ENCODE measurements around the gene GGA2.
"Not testable (repeated sequence)": the region's sequence is repeated elsewhere in the genome, so short reads cannot be mapped to it uniquely, and the experiment has no call there.

GGA2 gene

DNA sequence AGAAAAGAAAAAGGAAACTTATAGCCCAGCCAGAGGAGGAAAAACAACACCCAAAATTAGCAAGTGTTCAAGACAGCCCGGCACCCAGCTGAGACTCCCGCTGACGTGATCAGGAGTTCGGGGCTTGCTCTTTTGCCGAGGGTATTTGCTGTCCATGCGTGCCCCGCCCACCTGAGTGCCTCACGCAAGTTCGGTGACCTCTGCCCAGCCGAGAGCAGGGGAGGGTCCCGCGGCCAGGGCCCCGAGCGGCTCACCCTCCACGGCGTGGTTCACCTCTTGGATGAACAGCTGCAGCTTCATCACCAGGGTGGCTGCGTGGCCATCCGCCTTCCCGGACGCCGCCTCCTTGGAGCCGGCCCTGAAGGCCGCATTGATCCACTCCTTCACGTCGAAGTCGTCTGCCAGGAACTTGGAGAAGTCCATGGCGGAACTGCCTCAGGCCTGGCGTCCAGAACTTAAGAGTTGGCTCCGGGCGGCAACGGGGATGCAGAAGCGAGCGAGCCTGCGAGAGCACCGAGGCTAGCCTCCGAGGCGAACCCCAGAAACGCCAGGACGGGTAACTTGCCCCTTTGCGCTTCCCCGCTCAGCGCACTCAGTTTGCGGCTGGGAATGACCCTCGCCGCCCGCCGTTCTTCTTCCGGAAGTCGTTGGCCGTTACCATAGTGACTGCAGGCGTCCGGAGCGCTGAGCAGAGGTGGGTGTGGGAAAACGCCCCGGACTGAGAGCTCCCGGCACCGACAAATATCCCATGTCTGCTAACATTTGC lies 57.5 kb downstream of the GGA2 start, which contains the start of gene COG7:
Gene COG7 (minus strand): TSS at position 618 of the 766 bp plus-strand sequence. CDS start 195 bp downstream, at position 423.
- Histone ChIP-seq H3K9me3 (ENCODE audit: insufficient read depth, low read depth, low read length) (no peaks in the 10 kb centered on the region), H3K27ac (ENCODE audit: low read length) (peak within 1 kb of the TSS; percentile 68), H3K4me3 (ENCODE audit: low read length) (peak within 1 kb of the TSS; percentile 87), H3K27me3 (ENCODE audit: insufficient read depth, low read length) (no peaks in the 10 kb centered on the region), H3K36me3 (ENCODE audit: insufficient read depth, low read depth, low read length) (no peaks in the 10 kb centered on the region), H3K9ac (ENCODE audit: low read depth, low read length) (peak within 1 kb of the TSS; percentile 86), H3K4me1 (ENCODE audit: insufficient read depth, low read length) (peaks cover 3% of the 10 kb centered on the region; the same call in 1 of the 2 replicates)

DNA sequence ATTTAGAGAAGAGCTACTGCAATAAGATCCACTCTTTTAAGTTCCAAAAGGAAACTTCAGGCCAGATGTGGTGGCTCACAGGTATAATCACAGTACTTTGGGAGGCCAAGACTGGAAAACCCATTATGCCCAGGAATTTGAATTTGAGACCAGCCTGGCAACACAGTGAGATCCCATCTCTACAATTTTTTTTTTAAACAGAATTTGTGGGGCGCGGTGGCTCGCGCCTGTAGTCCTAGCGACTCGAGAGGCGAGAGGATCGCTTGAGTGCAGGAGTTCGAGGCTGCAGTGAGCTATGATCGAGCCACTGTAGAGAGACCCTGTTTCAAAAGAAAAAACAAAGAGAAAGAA lies 58.1 kb downstream of the GGA2 start:
- no peaks in the 10 kb centered on the region for H3K36me3 ChIP-seq (ENCODE audit: insufficient read depth, low read depth, low read length)
- H3K9me3 ChIP-seq (ENCODE audit: insufficient read depth, low read depth, low read length) = no peaks in the 10 kb centered on the region
- peaks cover 3% of the 10 kb centered on the region; the same call in 1 of the 2 replicates for H3K4me1 ChIP-seq (ENCODE audit: insufficient read depth, low read length)
- no peaks in the 10 kb centered on the region for H3K27me3 ChIP-seq (ENCODE audit: insufficient read depth, low read length)
- H3K9ac ChIP-seq (ENCODE audit: low read depth, low read length) = peak overlapping the region; percentile 86; the same call in 1 of the 2 replicates
- no peak overlapping the region for H3K27ac ChIP-seq (ENCODE audit: low read length)
- H3K4me3 ChIP-seq (ENCODE audit: low read length) = peak overlapping the region; percentile 87

DNA sequence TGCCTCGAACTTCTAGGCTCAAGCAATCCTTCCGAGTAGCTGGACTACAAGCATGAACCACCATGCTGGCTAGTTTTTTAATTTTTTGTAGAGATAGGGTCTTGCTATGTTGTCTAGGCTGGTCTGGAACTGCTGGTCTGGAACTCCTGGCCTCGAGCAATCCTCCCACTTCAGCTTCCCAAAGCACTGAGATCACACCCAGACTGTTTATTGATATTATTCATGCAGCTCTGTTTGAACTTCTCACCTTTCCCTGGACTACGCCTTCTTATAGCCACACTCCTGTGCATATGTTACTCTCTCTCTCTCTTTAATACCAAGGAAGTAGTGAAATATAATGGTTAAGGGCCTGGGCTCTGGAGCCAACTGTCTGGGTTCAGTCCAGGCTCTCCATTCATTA lies 61.9 kb downstream of the GGA2 start:
- H3K9me3 ChIP-seq (ENCODE audit: insufficient read depth, low read depth, low read length) = no peaks in the 10 kb centered on the region

DNA sequence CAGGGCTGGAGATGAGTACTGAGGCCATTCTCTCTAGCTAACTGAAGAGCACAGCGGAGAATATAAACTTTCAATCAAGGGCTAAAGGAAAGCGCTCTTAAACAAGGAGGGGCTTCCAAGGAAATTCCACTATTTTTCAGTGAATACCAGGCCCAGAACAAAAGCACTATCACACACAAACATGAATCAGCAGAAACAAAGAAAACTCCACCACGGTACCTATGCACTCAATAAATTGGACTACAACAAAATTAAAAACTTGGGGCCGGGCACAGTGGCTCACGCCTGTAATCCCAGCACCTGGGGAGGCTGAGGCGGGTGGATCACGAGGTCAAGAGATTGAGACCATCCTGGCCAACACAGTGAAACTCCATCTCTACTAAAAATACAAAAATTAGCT lies 72.8 kb downstream of the GGA2 start:
- H3K9me3 ChIP-seq (ENCODE audit: insufficient read depth, low read depth, low read length); H3K4me1 ChIP-seq (ENCODE audit: insufficient read depth, low read length); H3K4me3 ChIP-seq (ENCODE audit: low read length); H3K27ac ChIP-seq (ENCODE audit: low read length); H3K9ac ChIP-seq (ENCODE audit: low read depth, low read length); H3K27me3 ChIP-seq (ENCODE audit: insufficient read depth, low read length): not testable (repeated sequence)
- peaks cover 39% of the 10 kb centered on the region for H3K36me3 ChIP-seq (ENCODE audit: insufficient read depth, low read depth, low read length)

More for the DNA sequence above, 61.9 kb downstream of the GGA2 start:
- peaks cover 19% of the 10 kb centered on the region for H3K36me3 ChIP-seq (ENCODE audit: insufficient read depth, low read depth, low read length)
- H3K9ac ChIP-seq (ENCODE audit: low read depth, low read length) = no peak overlapping the region
- no peak overlapping the region for H3K4me3 ChIP-seq (ENCODE audit: low read length)
- peaks cover 3% of the 10 kb centered on the region; the same call in 1 of the 2 replicates for H3K4me1 ChIP-seq (ENCODE audit: insufficient read depth, low read length)
- H3K27ac ChIP-seq (ENCODE audit: low read length) = no peak overlapping the region
- no peaks in the 10 kb centered on the region for H3K27me3 ChIP-seq (ENCODE audit: insufficient read depth, low read length)

DNA sequence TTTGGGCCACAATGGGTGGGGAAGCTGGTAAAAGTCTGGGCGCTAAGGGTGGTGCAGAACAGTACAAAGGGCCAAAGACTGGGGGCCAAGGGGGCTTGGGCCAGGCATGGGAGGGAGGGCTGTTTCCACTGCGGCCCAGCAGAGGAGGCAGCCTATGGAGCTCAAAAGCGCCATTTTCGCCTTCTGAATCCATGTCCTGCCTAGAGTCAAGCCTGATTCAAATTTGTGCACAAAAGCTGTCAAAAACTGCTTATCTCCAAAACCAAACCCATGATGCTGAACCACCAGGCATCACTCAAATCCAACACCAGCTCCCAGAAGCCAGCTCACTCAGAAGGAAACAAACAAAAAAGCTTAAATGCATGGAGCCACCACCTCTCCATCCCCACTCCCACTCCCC lies 73.3 kb downstream of the GGA2 start:
- H3K9me3 ChIP-seq (ENCODE audit: insufficient read depth, low read depth, low read length) = no peaks in the 10 kb centered on the region
- peaks cover 38% of the 10 kb centered on the region for H3K36me3 ChIP-seq (ENCODE audit: insufficient read depth, low read depth, low read length)
- no peaks in the 10 kb centered on the region for H3K4me1 ChIP-seq (ENCODE audit: insufficient read depth, low read length)
- no peak overlapping the region for H3K4me3 ChIP-seq (ENCODE audit: low read length)
- H3K9ac ChIP-seq (ENCODE audit: low read depth, low read length) = no peak overlapping the region
- H3K27me3 ChIP-seq (ENCODE audit: insufficient read depth, low read length) = no peaks in the 10 kb centered on the region
- no peak overlapping the region for H3K27ac ChIP-seq (ENCODE audit: low read length)

DNA sequence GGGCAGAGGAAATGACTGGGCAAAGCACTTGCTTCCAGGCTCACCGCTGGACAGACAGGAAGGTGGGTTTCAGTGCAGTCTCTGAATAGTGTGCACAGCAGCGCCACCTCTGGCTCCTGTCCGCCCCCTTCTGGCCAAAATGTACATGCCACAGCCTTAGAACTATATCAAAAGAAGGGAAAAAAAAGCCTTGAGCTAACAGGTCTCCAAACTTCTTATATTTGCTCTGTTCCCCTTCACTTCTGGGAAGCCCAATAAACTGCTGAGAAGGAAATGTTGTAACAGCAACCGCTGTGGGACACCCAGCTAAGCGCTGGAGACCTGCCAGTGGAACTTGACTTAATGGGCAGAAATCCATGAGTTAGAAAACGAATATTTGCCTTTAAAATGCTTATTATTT lies 74.8 kb downstream of the GGA2 start:
- H3K9me3 ChIP-seq (ENCODE audit: insufficient read depth, low read depth, low read length) = no peaks in the 10 kb centered on the region
- H3K4me3 ChIP-seq (ENCODE audit: low read length) = no peak overlapping the region
- H3K9ac ChIP-seq (ENCODE audit: low read depth, low read length) = no peak overlapping the region
- peaks cover 37% of the 10 kb centered on the region for H3K36me3 ChIP-seq (ENCODE audit: insufficient read depth, low read depth, low read length)
- no peaks in the 10 kb centered on the region for H3K4me1 ChIP-seq (ENCODE audit: insufficient read depth, low read length)
- no peaks in the 10 kb centered on the region for H3K27me3 ChIP-seq (ENCODE audit: insufficient read depth, low read length)
- H3K27ac ChIP-seq (ENCODE audit: low read length) = no peak overlapping the region

DNA sequence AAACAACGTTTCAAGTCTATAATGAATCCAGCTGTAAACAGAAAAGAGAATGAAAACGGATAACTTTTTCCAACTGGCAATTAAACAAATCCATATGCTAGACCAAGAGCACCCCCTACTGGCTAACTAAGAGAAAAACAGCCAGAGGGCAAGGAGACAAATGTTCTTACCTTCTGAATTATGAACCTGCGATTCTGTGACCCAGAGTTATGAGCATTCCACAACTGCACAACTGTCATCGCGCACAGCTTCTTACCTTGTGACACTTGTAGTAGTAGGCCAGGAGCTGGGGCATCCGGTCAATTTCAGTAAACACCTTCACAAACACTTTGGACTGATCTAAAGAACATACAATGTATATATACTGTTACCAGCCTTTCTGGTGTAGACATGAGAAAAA lies 75.9 kb downstream of the GGA2 start:
- H3K9me3 ChIP-seq (ENCODE audit: insufficient read depth, low read depth, low read length) = no peaks in the 10 kb centered on the region
- no peak overlapping the region for H3K9ac ChIP-seq (ENCODE audit: low read depth, low read length)
- no peaks in the 10 kb centered on the region for H3K4me1 ChIP-seq (ENCODE audit: insufficient read depth, low read length)
- no peak overlapping the region for H3K4me3 ChIP-seq (ENCODE audit: low read length)
- no peak overlapping the region for H3K27ac ChIP-seq (ENCODE audit: low read length)
- peaks cover 44% of the 10 kb centered on the region for H3K36me3 ChIP-seq (ENCODE audit: insufficient read depth, low read depth, low read length)
- no peaks in the 10 kb centered on the region for H3K27me3 ChIP-seq (ENCODE audit: insufficient read depth, low read length)

DNA sequence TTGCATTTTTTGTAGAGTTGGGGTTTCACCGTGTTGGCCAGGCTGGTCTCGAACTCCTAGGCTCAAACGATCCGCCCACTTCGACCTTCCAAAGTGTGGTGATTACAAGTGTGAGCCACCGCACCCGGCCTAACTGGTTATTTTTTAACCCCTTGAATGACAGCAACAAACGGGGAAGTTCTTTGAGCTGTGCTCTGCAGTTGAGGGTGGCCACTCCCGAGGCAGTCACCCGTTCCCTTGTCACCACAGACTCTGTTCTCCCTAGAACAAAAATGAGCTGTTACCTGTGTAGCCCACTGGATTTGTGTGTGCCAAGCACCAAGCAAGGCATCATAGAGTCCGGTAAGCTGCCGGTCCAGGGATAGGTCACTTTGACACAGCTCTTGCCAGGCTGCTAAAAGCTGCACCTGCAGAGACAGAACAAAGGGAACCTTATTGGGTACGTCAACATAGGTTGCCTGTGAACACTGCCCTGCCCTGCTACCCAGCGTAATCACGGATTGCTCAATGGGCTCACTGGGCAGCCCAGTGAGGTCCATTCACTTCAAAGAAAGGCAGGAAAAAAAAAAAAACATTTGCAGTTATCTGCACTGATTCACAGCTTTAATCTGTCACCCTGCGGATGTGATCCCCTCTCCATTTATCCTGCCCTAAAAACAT lies 76.9 kb downstream of the GGA2 start:
- Histone ChIP-seq H3K36me3 (ENCODE audit: insufficient read depth, low read depth, low read length) (peaks cover 43% of the 10 kb centered on the region), H3K27ac (ENCODE audit: low read length) (no peak overlapping the region), H3K9me3 (ENCODE audit: insufficient read depth, low read depth, low read length) (no peaks in the 10 kb centered on the region)

DNA sequence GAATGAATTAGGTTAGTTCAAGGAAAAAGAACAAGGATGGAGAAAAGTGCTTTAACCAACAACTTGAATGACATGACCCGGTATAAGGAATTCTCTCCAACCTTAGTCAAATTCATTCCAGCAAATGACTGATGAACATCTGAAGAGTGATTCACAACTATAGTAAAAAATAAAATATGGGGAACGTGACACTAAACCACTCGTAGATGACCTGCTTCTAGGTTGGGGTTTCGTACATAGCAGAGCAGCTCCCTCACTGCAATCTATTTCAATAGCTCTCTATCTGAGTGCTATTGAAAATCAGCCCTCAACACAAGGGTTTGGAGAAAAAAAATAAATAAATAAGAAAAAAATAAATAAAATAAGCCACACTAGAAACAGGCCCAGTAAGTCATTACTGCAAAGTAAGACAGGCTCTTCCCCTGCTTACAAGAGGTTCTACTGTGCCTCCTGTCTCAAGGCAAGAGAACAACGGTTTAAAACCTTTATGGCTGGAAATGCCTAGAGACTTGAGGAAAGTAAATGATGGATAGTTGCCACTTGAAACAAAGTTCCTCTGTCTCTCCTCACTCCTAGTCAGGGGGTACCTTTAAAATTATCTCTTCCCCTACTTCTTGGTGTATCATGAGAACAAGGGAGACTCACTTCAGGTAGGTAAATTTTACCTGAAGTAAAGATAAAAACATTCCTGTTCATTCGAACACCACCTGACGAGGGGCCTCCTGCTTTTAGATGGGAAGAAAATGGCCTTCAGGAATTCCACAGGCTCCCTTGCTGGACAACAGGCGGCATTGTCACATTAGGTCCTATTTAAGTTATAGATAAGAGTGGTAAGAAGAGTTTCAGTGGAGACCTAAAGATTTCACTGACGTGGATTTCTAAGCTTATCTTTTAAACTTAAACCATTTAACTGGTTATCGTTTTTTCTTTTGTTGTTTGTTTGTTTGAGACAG lies 77.8 kb downstream of the GGA2 start:
- H3K9me3 ChIP-seq (ENCODE audit: insufficient read depth, low read depth, low read length) = no peaks in the 10 kb centered on the region
- no peak overlapping the region for H3K9ac ChIP-seq (ENCODE audit: low read depth, low read length)
- no peaks in the 10 kb centered on the region for H3K27me3 ChIP-seq (ENCODE audit: insufficient read depth, low read length)
- no peaks in the 10 kb centered on the region for H3K4me1 ChIP-seq (ENCODE audit: insufficient read depth, low read length)
- H3K27ac ChIP-seq (ENCODE audit: low read length) = no peak overlapping the region
- peaks cover 39% of the 10 kb centered on the region for H3K36me3 ChIP-seq (ENCODE audit: insufficient read depth, low read depth, low read length)
- H3K4me3 ChIP-seq (ENCODE audit: low read length) = no peak overlapping the region

More for the DNA sequence above, 76.9 kb downstream of the GGA2 start:
- Histone ChIP-seq H3K9ac (ENCODE audit: low read depth, low read length) (no peak overlapping the region), H3K4me3 (ENCODE audit: low read length) (no peak overlapping the region), H3K27me3 (ENCODE audit: insufficient read depth, low read length) (no peaks in the 10 kb centered on the region), H3K4me1 (ENCODE audit: insufficient read depth, low read length) (no peaks in the 10 kb centered on the region)

DNA sequence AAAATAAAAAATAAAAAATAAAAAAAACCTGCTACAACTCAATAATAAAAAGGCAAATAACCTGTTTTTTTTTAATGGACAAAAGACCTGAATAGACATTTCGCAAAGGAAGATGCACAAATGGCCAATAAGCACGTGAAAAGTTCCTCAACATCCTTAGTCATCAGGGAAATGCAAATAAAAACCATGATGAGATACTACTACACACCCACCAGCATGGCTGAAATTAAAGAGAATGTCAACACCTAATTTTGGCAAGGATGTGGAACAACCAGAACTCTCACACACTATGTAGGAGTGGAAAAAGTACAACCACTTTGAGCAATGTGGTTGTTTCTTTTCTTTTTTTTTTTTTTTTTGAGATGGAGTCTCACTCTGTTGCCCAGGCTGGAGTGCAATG lies 81.9 kb downstream of the GGA2 start:
- no peak overlapping the region for H3K9ac ChIP-seq (ENCODE audit: low read depth, low read length)

DNA sequence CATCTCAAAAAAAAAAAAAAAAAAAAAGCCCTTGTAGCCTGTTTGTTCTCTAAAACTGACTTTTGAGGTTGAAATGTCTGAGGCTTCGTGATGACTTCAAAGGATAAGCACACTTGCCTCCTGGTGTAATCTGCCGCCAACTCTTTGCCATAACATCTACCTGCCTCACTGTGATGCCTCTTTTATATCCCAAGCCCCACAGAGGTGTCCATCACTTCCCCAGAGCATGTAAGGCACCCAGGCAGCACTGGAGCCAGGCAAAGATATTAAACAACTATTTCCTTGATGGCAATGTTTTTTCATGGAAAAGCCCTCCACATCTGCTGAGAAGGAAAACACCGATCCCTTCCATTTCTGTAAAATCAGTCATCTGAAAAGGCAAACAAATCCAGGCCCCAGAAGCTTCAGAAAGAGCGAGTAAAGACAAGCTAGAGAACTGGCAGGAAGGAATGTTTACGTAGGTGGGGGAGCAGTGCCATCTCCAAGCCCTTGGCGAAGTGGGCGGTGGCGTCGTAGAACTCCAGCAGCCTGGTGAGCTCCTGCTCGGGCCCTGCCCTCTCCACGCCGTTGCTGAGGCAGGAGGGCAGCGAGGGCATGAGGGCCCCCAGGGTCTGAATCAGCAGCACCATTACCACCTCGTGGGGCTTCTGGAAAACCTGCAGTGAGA lies 85.9 kb downstream of the GGA2 start:
- no peak overlapping the region for H3K9ac ChIP-seq (ENCODE audit: low read depth, low read length)
- H3K27ac ChIP-seq (ENCODE audit: low read length) = no peak overlapping the region
- no peaks in the 10 kb centered on the region; the same call in 1 of the 2 replicates for H3K36me3 ChIP-seq (ENCODE audit: insufficient read depth, low read depth, low read length)
- no peak overlapping the region for H3K4me3 ChIP-seq (ENCODE audit: low read length)
- peaks cover 8% of the 10 kb centered on the region; the same call in 1 of the 2 replicates for H3K4me1 ChIP-seq (ENCODE audit: insufficient read depth, low read length)
- H3K9me3 ChIP-seq (ENCODE audit: insufficient read depth, low read depth, low read length) = no peaks in the 10 kb centered on the region
- H3K27me3 ChIP-seq (ENCODE audit: insufficient read depth, low read length) = no peaks in the 10 kb centered on the region

More for the DNA sequence above, 81.9 kb downstream of the GGA2 start:
- H3K27me3 ChIP-seq (ENCODE audit: insufficient read depth, low read length) = no peaks in the 10 kb centered on the region
- H3K4me1 ChIP-seq (ENCODE audit: insufficient read depth, low read length) = no peaks in the 10 kb centered on the region
- H3K27ac ChIP-seq (ENCODE audit: low read length) = no peak overlapping the region
- no peaks in the 10 kb centered on the region for H3K9me3 ChIP-seq (ENCODE audit: insufficient read depth, low read depth, low read length)
- no peak overlapping the region for H3K4me3 ChIP-seq (ENCODE audit: low read length)
- peaks cover 27% of the 10 kb centered on the region for H3K36me3 ChIP-seq (ENCODE audit: insufficient read depth, low read depth, low read length)

Data from iPS-20b (cell line).